HCT116 (cell line): ENCODE results near the gene CFI. TPM values are rescaled to one million over a fixed set of nuclear protein-coding genes. Genes with fewer than 3 reads are reported as not detected.

ENCODE experiments used
- ATAC-seq: fragments of 200-7000 bp; cut with Tn5 transposase; 2 replicates; pipeline ENCODE4 v1.9.1; 2020; ENCODE audit warnings: mild to moderate bottlenecking, moderate library complexity
- BruUV-seq: library from RNA; stranded (reverse); fragments of 400-500 nt; replicated peaks from 2 replicates; lab custom pipeline; 2021; lab: Mats Ljungman, UMichigan
- CTCF ChIA-PET: fragments of 300-600 bp; sonication (Branson Sonifier 250); formaldehyde crosslinking; loops from one replicate; lab custom pipeline; 2021; ENCODE audit warnings: antibody characterized with exemption; lab: Charles Lee
- POLR2A ChIA-PET: fragments of 300-600, 350-600 bp; sonication (Branson Sonifier 250); formaldehyde crosslinking; loops from one replicate; lab custom pipeline; 2021; ENCODE audit warnings: antibody characterized with exemption; lab: Charles Lee
- RAD21 ChIA-PET, 2 experiments: fragments of 300-600 bp; sonication (Branson Sonifier 250); formaldehyde crosslinking; loops; one replicate each; lab custom pipeline; 2023; ENCODE audit warnings: low total read pairs in 2 of 2; ENCODE audit not compliant: uncharacterized antibody in 2 of 2, unreplicated experiment in 2 of 2, low non-redundant PET in 1 of 2; lab: Charles Lee
- DNase-seq: peaks from one replicate; pipeline ENCODE4 v3.0.0-alpha.2; 2010; ENCODE audit warnings: low read depth, low spot score
- H2AFZ ChIP-seq: fragments of 200-600 bp; shearing (Covaris generic), sonication (generic); 2 replicates; pipeline ENCODE4 v1.6.1; 2017; ENCODE audit warnings: low read depth, mixed run types, mixed read lengths, antibody characterized with exemption, low read length; ENCODE audit not compliant: poor library complexity, severe bottlenecking
- H3K27ac ChIP-seq: 2 replicates; pipeline ENCODE4 v1.5.1; 2012; ENCODE audit warnings: low read depth, low read length
- H3K27me3 ChIP-seq: fragments of 200-600 bp; sonication (generic); 2 replicates; pipeline ENCODE4 v1.6.1; 2016; ENCODE audit warnings: mixed run types, low read length, mixed read lengths; ENCODE audit not compliant: insufficient read depth
- H3K36me3 ChIP-seq, 2 experiments: fragments of 200-500 bp in 1 of 2; fragments of 200-600 bp in 1 of 2; sonication (Bioruptor generic) in 1 of 2; sonication (generic) in 1 of 2; 2 replicates each; pipeline versions ENCODE4 v1.5.1 to v1.6.1; 2014 to 2016; ENCODE audit warnings: low read length in 2 of 2, inconsistent platforms in 1 of 2, mixed read lengths in 1 of 2, mixed run types in 1 of 2; ENCODE audit not compliant: insufficient read depth in 2 of 2, control insufficient read depth in 1 of 2
- H3K4me1 ChIP-seq, 2 experiments: fragments of 200-600 bp in 1 of 2; sonication (generic) in 1 of 2; 2 replicates each; pipeline versions ENCODE4 v1.5.1 to v1.6.1; 2012 to 2017; ENCODE audit warnings: low read length in 2 of 2, inconsistent platforms in 1 of 2, mild to moderate bottlenecking in 1 of 2, mixed read lengths in 1 of 2, mixed run types in 1 of 2, moderate library complexity in 1 of 2; ENCODE audit not compliant: insufficient read depth in 2 of 2, control insufficient read depth in 1 of 2
- H3K4me2 ChIP-seq: fragments of 200-600 bp; sonication (generic); 2 replicates; pipeline ENCODE4 v1.6.1; 2017; ENCODE audit warnings: mixed run types, low read length, mixed read lengths
- H3K4me3 ChIP-seq, 2 experiments: fragments of 200-600 bp in 1 of 2; sonication (generic) in 1 of 2; replicated peaks in 1 of 2; 2 replicates each; pipeline ENCODE4 v1.5.1; 2011 to 2016; ENCODE audit warnings: low read length in 2 of 2, control low read depth in 1 of 2, low read depth in 1 of 2, mild to moderate bottlenecking in 1 of 2, mixed read lengths in 1 of 2, mixed run types in 1 of 2
- H3K79me2 ChIP-seq: fragments of 200-600 bp; sonication (generic); 2 replicates; pipeline ENCODE4 v1.6.1; 2017; ENCODE audit warnings: mild to moderate bottlenecking, mixed run types, low read length, moderate library complexity, mixed read lengths; ENCODE audit not compliant: insufficient read depth
- H3K9ac ChIP-seq: fragments of 200-600 bp; sonication (generic); 2 replicates; pipeline ENCODE4 v1.6.1; 2016; ENCODE audit warnings: low read length, mixed read lengths
- H3K9me2 ChIP-seq: fragments of 200-600 bp; sonication (generic), shearing (Covaris generic); 2 replicates; pipeline ENCODE4 v1.6.1; 2017; ENCODE audit warnings: mixed run types, mild to moderate bottlenecking, moderate library complexity; ENCODE audit not compliant: insufficient read depth
- H3K9me3 ChIP-seq, 2 experiments: fragments of 200-500 bp in 1 of 2; fragments of 200-600 bp in 1 of 2; sonication (Bioruptor generic) in 1 of 2; sonication (generic) in 1 of 2; 2 replicates each; pipeline ENCODE4 v1.6.1; 2014 to 2017; ENCODE audit warnings: low read length in 2 of 2, mixed read lengths in 2 of 2, inconsistent platforms in 1 of 2, low read depth in 1 of 2, mild to moderate bottlenecking in 1 of 2, mixed run types in 1 of 2, moderate library complexity in 1 of 2; ENCODE audit not compliant: control insufficient read depth in 1 of 2, insufficient read depth in 1 of 2
- H4K20me1 ChIP-seq: fragments of 200-600 bp; sonication (generic), shearing (Covaris generic); 2 replicates; pipeline ENCODE4 v1.6.1; 2017; ENCODE audit warnings: mixed run types, mild to moderate bottlenecking, moderate library complexity; ENCODE audit not compliant: insufficient read depth
- ATF3 ChIP-seq: IDR thresholded peaks from 2 replicates; pipeline ENCODE4 v1.6.1; 2012
- CBX3 ChIP-seq: IDR thresholded peaks from 2 replicates; pipeline ENCODE4 v1.6.1; 2012; ENCODE audit warnings: low read depth
- CEBPB ChIP-seq: IDR thresholded peaks from 2 replicates; pipeline ENCODE4 v1.6.1; 2012; ENCODE audit warnings: low read depth
- CTCF ChIP-seq, 3 experiments: fragments of 200-600 bp in 1 of 3; sonication (generic) in 1 of 3; IDR thresholded peaks in 2 of 3; conservative IDR thresholded peaks in 1 of 3; 2 replicates each; pipeline ENCODE4 v1.5.1; 2012 to 2017; ENCODE audit warnings: low read depth in 2 of 3, low read length in 2 of 3, antibody characterized with exemption in 1 of 3, borderline replicate concordance in 1 of 3, control low read depth in 1 of 3, mild to moderate bottlenecking in 1 of 3, mixed read lengths in 1 of 3, mixed run types in 1 of 3, moderate library complexity in 1 of 3; ENCODE audit not compliant: insufficient read depth in 1 of 3
- ELF1 ChIP-seq: IDR thresholded peaks from 2 replicates; pipeline ENCODE4 v1.6.1; 2012; ENCODE audit warnings: low read depth, borderline replicate concordance
- EZH2 ChIP-seq: fragments of 200-600 bp; sonication (generic); IDR thresholded peaks from 2 replicates; pipeline ENCODE4 v1.6.1; 2017; ENCODE audit warnings: antibody characterized with exemption, mixed run types
- EZH2phosphoT487 ChIP-seq: fragments of 200-600 bp; IDR thresholded peaks from 2 replicates; pipeline ENCODE4 v1.6.1; 2018; ENCODE audit warnings: antibody characterized with exemption, borderline replicate concordance
- FOSL1 ChIP-seq: IDR thresholded peaks from 2 replicates; pipeline ENCODE4 v1.6.1; 2012; ENCODE audit warnings: low read depth
- JUND ChIP-seq: IDR thresholded peaks from 2 replicates; pipeline ENCODE4 v1.6.1; 2012
- POLR2A ChIP-seq: IDR thresholded peaks from 2 replicates; pipeline ENCODE4 v1.7.0; 2011; ENCODE audit warnings: borderline replicate concordance; ENCODE audit not compliant: insufficient read depth, insufficient read length; ENCODE audit errors: extremely low read depth
- POLR2AphosphoS5 ChIP-seq: IDR thresholded peaks from 2 replicates; pipeline ENCODE4 v1.6.1; 2011; ENCODE audit warnings: mild to moderate bottlenecking, low read depth, low read length, moderate library complexity
- RAD21 ChIP-seq: IDR thresholded peaks from 2 replicates; pipeline ENCODE4 v1.6.1; 2012; ENCODE audit warnings: low read depth, mild to moderate bottlenecking
- SIN3A ChIP-seq: IDR thresholded peaks from 2 replicates; pipeline ENCODE4 v1.6.1; 2012; ENCODE audit warnings: low read depth
- SP1 ChIP-seq: IDR thresholded peaks from 2 replicates; pipeline ENCODE4 v1.6.1; 2012; ENCODE audit warnings: low read depth
- SRF ChIP-seq: IDR thresholded peaks from 2 replicates; pipeline ENCODE4 v1.6.1; 2012; ENCODE audit warnings: low read depth
- TCF7L2 ChIP-seq: IDR thresholded peaks from 2 replicates; pipeline ENCODE4 v1.7.0; 2011; ENCODE audit warnings: borderline replicate concordance, inconsistent platforms; ENCODE audit not compliant: insufficient read depth, insufficient read length; ENCODE audit errors: extremely low read depth
- YY1 ChIP-seq: IDR thresholded peaks from 2 replicates; pipeline ENCODE4 v1.6.1; 2011; ENCODE audit warnings: low read length, low read depth, moderate library complexity, mild to moderate bottlenecking; ENCODE audit not compliant: insufficient replicate concordance; ENCODE audit errors: extremely low read depth
- ZFX ChIP-seq: fragments of 450-650 bp; IDR thresholded peaks from 2 replicates; pipeline ENCODE4 v1.6.1; 2017
- ZNF274 ChIP-seq: fragments of 200-500 bp; sonication (Bioruptor generic); IDR thresholded peaks from 2 replicates; pipeline ENCODE4 v1.6.1; 2014; ENCODE audit warnings: mild to moderate bottlenecking, low read depth, low read length, inconsistent platforms
- intact Hi-C: fragments of 100-400 bp; cut with micrococcal nuclease; formaldehyde crosslinking; loops from 2 replicates; pipeline ENCODE4 v1.10.0; 2022
- total RNA-seq: library from RNA; stranded (reverse); gene quantifications from one replicate; pipeline ENCODE4 v1.2.1, GENCODE V29; 2021; ENCODE audit not compliant: unreplicated experiment
- TF ChIP-seq, protein P1 (sequence below): IDR thresholded peaks from 2 replicates; pipeline ENCODE4 v1.6.1; 2012

The CFI gene
- total RNA-seq, 1 experiment from 2014 or later: 0.84 TPM

GRCh38 chr4:109815151-109816081 lies 13.6 kb upstream of the CFI start, which contains the start of gene GAR1 (continued):
- TF ChIP-seq ATF3 (no peak), FOSL1 (no peak), SRF (peak; percentile 91), CEBPB (no peak), ELF1 (peak; percentile 92)
- TF ChIP-seq, protein P1, sequence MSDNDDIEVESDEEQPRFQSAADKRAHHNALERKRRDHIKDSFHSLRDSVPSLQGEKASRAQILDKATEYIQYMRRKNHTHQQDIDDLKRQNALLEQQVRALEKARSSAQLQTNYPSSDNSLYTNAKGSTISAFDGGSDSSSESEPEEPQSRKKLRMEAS: peak; percentile 99

GRCh38 chr4:109811707-109812106 lies 9.9 kb upstream of the CFI start:
- no TSS peak for BruUV-seq
- Histone ChIP-seq H4K20me1 (no peaks in the 10 kb centered on the region), H3K4me2 (no peak overlapping the region), H3K9ac (no peak overlapping the region), H3K9me3 (no peaks in the 10 kb centered on the region), H3K4me1 (peaks cover 6 to 11% of the 10 kb centered on the region in 2 experiments; a peak in 3 of 4 replicates), H3K79me2 (peaks cover 12% of the 10 kb centered on the region), H3K4me3 (no peak overlapping the region), H3K27me3 (no peaks in the 10 kb centered on the region), H2AFZ (no peak overlapping the region), H3K9me2 (no peaks in the 10 kb centered on the region), H3K36me3 (no peaks in the 10 kb centered on the region), H3K27ac (no peak overlapping the region)
- intact Hi-C loops: no loop called here
- ChIA-PET CTCF (no interaction called here), RAD21 (no interaction called here), POLR2A (no interaction called here)
- no peak for DNase-seq
- TF ChIP-seq ELF1 (no peak), ATF3 (no peak), CTCF (IDR thresholded peaks at IDR 0.05 in 2 of 3, conservative IDR thresholded peaks at IDR 0.05 in 1 of 3; ENCODE audit: borderline replicate concordance in 1 of 3, insufficient read depth in 1 of 3, low read depth in 2 of 3, low read length in 2 of 3) (no peak), JUND (no peak), POLR2A (no peak), ZNF274 (no peak), SRF (no peak), POLR2AphosphoS5 (no peak), SIN3A (no peak), FOSL1 (no peak), ZFX (no peak), TCF7L2 (no peak), YY1 (no peak), CBX3 (no peak), RAD21 (no peak), EZH2phosphoT487 (no peak), SP1 (no peak), EZH2 (no peak)
- TF ChIP-seq, protein P1: no peak
- ATAC-seq: no peak
